Fibroblast of the aortic adventitia (primary cell): ENCODE results near the gene AKAP6. TPM values are rescaled to one million over a fixed set of nuclear protein-coding genes. Genes with fewer than 3 reads are reported as not detected.

ENCODE experiments used
- DNase-seq: peaks from one replicate; pipeline ENCODE4 v3.0.0-alpha.2; 2010; ENCODE audit warnings: low read depth
- H3K4me3 ChIP-seq: 2 replicates; pipeline ENCODE4 v1.5.1; 2011; ENCODE audit warnings: low read depth, mild to moderate bottlenecking, control low read depth, low read length, moderate library complexity
- CTCF ChIP-seq: IDR thresholded peaks from 2 replicates; pipeline ENCODE4 v1.5.1; 2011; ENCODE audit warnings: mild to moderate bottlenecking, low read length, control low read depth, inconsistent platforms; ENCODE audit not compliant: insufficient read depth
- small RNA-seq: library from RNA; depleted of rRNA; stranded (forward); fragments of <200 nt; gene quantifications from one replicate; pipeline ENCODE3, GENCODE V24; 2012
- total RNA-seq: library from RNA; depleted of rRNA; stranded (reverse); fragments of >200 nt; gene quantifications from 2 replicates; pipeline ENCODE4 v1.2.3, GENCODE V29; 2012; ENCODE audit warnings: low replicate concordance

Gene AKAP6
- total RNA-seq, 1 donor = 2.2 TPM

- no peak for DNase-seq
- no peak overlapping the region for H3K4me3 ChIP-seq
- no peak for TF ChIP-seq CTCF
Measured at GRCh38 chr14:32865827-32866376, 536.8 kb downstream of the AKAP6 start.

GRCh38 chr14:32883188-32883587 lies 554.1 kb downstream of the AKAP6 start:
- no peak for DNase-seq
- TF ChIP-seq CTCF = no peak
- H3K4me3 ChIP-seq = no peak overlapping the region

Small RNA genes lying within 50 kb of the gene (small RNA-seq; reads per million reads assigned to genes)
- gene RN7SL660P = not detected

Other genes with a start within 250 kb of the AKAP6 start
- gene RNU6-7, start 127.3 kb upstream of the AKAP6 start, total RNA-seq = not detected in 2 replicates
- gene RNU6-8, start 126.0 kb upstream of the AKAP6 start, total RNA-seq = not detected in 2 replicates